8988T (cell line): ENCODE results near the gene ADGRV1.
"Not testable (repeated sequence)": the region's sequence is repeated elsewhere in the genome, so short reads cannot be mapped to it uniquely, and the experiment has no call there.

Experiments used
- DNase-seq: peaks from one replicate; pipeline ENCODE4 v3.0.0; 2011

ADGRV1 gene

DNA sequence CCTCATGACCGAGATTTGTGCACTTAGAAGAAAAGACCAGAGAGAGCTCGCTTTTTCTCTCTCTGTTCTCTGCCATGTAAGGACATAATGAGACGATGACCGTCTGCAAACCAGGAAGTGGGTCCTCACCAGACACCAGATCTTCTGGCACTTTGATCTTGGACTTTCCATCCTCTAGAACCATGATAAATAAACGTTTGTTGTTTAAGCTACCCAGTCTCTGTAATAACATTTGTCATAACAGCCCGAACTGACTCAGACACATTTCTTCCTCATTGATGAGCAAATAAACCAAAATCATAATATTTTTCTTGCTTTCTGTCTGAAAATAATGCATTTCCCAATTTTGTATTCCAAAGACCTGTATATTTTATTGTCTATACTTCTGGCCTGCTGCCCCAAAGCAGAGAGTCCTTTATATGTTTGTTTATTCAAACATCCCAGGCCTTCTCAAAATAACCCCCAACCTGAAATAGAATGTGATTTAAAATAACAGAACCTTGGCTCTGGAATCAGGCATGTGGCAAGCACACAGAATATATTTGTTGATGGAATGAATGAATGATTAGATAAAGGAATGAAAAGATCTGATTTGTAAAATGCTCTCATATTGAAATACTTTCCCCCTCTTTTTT, 396.5 kb downstream of the ADGRV1 start:
- no peak for DNase-seq

- DNase-seq = no peak
Measured at GRCh38 chr5:90956511-90957097, 398.0 kb downstream of the ADGRV1 start.

DNA sequence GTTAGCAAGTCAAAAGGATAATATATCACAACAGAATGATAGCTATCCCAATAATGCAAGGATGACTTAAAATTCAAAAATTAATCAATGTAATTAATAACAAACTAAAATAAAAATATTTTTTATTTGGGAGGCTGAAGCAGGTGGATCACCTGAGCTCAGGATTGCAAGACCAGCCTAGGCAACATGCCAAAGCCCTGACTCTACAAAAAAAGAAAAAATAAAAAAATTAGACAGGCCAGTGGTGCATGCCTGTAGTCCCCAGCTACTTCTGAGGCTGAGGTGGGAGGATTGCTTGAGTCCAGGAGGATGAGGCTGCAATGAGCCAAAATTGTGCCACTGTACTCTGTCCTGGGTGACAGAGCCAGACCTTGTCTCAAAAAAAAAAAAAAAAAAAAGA, 399.3 kb downstream of the ADGRV1 start:
- no peak for DNase-seq

DNA sequence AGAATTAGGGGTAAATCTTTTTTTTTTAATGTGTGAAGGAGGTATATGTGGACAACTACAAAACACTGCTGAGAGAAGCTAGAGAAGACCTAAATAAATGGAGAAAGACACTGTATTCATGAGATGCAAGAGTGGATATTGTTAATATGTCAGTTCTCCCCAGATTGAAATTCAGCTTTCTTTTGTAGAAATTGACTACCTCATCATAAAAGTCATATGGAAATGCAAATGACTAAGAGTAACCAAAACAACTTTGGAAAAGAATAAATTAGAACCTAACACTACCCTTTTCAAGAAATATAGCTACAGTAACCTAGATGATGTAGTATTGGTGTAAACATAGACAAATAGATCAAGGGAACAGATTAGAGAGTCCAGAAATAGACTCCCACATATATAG, 400.7 kb downstream of the ADGRV1 start:
- no peak for DNase-seq

- no peak for DNase-seq
Measured at GRCh38 chr5:90962481-90962880, 403.9 kb downstream of the ADGRV1 start.

- no peak for DNase-seq
Measured at GRCh38 chr5:90965110-90965685, 406.6 kb downstream of the ADGRV1 start.

DNA sequence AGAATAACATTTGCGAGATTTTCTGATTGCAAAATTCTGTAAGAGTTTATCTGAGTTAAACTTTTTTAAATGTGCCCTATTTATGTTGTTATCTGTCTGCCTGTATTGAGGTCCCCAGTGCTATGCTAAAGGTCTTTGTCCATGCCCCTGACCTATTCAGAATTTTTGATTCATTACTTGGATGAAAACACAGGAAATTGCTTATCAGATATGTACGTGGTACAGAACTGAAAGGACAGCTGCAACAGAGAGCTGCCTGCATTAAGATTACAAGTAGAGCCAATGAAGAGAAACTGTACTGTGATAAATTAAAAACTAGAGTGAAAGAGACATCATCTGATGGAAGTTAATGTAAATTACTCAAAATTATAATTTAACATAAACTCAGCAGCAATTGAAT, 408.8 kb downstream of the ADGRV1 start:
- DNase-seq = no peak

DNA sequence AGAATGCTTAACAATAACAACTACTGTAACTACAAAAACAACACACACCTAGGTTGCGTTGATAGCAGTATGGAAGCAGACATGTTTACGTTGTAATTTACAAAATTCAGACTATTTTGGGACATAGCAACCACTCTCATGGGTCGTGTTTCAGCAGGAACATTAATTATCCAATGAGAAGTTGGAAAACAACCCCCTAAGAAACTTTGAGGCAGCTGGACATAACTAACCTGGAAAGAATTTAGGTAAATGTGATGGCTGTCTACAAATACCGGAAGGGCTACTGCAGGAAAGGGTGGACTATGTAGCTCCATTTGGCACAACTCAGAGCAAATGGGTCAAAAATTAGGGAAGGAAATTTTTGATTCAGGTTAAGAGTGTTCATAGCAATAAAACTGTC, 409.3 kb downstream of the ADGRV1 start:
- no peak for DNase-seq

GRCh38 chr5:90968319-90968718, 409.7 kb downstream of the ADGRV1 start:
- DNase-seq = no peak

GRCh38 chr5:90969945-90970344, 411.3 kb downstream of the ADGRV1 start:
- DNase-seq = not testable (repeated sequence)

GRCh38 chr5:90981177-90981576, 422.6 kb downstream of the ADGRV1 start:
- no peak for DNase-seq

DNA sequence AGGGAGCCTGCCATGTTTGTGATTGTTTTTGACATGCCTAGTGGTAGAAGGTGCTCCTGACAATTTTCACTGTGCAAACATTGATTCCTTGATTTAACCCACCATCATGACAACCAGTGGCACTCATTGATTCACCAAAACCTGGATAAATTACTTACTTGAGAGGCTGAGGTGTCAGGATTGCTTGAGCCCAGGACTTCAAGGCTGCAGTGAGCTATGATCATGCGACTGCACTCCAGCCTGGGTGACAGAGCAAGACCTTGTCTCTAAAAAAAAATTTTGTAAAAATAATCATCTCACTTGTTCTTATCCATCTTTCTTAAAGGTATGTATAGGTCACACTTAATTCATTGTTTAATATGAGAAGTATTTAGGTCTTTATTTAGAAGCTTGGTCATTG, 423.2 kb downstream of the ADGRV1 start:
- DNase-seq = no peak

GRCh38 chr5:90982576-90982975, 424.0 kb downstream of the ADGRV1 start:
- DNase-seq = no peak

DNA sequence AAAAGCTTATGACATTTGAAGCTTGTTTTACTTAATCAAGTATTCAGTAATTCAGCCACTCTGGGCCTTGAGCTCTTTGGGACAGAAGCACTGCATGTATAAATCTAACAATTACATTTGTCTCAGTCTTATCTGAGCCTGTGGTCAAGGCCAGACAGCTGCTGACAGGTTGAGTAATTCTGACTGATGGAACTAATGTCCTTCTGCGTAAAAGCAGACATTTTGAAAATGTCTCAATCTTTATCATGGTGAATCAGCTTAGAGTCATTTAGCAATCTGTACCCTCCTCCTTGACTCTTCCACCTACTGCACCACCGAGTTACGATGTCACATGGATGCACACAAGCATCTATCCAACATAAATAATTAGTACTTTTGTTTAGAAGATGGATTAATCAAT, 424.6 kb downstream of the ADGRV1 start:
- DNase-seq = no peak

GRCh38 chr5:90983711-90984124, 425.1 kb downstream of the ADGRV1 start:
- DNase-seq = no peak

DNA sequence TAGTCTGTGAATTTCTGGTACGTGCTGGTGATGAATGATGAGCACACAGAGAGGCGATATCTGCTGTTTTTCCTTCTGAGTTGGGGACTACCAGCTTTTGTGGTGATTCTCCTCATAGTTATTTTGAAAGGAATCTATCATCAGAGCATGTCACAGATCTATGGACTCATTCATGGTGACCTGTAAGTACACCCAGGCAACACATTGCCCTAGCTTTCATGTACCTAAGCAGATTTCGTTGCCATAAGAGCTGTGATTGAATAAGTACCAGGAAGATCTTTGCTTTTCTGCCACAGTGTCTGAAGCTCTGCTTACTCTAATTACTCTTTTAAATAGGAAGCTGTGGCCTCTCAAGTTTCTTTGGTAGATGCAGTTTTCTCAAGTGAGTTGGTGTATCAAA, 426.7 kb downstream of the ADGRV1 start:
- DNase-seq = no peak

- DNase-seq = no peak
Measured at GRCh38 chr5:90987726-90988125, 429.1 kb downstream of the ADGRV1 start.

GRCh38 chr5:90991201-90991600, 432.6 kb downstream of the ADGRV1 start:
- no peak for DNase-seq

- DNase-seq = no peak
Measured at GRCh38 chr5:90994796-90995195, 436.2 kb downstream of the ADGRV1 start.

DNA sequence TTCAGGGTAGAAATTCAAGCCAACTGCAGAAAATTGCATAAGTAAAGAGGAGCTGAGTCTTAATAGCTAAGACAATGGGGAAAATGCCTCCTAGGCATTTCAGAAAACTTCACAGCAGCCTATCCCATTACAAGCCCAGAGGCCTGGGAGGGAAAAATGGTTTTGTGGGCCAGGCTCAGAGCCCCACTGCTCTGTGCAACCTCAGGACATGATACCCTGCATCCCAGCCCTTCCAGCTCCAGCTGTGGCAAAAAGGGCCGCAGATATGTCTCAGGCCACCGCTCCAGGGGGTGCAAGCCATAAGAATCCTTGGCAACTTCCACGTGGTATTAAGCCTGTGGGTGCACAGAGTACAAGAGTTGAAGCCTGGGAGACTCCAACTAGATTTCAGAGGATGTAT, 437.5 kb downstream of the ADGRV1 start:
- DNase-seq = no peak

DNA sequence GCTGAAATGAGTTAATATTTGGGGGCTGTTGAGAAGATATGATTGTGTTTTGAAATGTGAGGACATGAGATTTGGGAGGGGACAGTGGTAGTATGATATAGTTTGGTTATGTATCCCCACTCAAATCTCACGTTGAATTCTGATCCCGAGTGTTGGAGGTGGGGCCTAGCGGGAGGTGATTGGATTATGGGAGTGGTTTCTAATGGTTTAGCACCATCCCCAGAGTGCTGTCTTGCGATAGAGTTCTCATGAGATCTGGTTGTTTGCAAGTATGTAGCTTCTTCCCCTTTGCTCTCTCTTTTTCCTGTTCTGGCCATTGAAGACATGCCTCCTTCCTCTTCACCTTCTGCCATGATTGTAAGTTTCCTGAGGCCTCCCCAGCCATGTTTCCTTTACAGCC, 438.5 kb downstream of the ADGRV1 start:
- DNase-seq = no peak

DNA sequence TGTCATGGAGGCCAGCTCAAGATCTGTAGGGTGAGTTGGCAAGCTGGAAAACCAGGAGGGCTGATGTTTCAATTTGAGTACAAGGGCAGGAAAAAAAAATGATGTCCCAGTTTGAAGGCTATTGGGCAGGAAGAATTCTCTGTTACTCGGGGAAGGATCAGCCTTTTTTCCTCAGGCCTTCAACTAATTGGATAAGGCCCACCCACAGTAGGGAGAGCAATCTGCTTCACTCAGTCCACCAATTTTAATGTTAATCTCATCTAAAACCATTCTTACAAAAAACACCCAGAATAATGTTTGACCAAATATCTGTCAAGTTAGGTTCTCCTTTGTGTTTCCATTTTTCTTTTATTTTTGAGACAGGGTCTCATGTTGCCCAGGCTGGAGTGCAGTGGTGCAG, 442.1 kb downstream of the ADGRV1 start:
- DNase-seq = no peak

DNA sequence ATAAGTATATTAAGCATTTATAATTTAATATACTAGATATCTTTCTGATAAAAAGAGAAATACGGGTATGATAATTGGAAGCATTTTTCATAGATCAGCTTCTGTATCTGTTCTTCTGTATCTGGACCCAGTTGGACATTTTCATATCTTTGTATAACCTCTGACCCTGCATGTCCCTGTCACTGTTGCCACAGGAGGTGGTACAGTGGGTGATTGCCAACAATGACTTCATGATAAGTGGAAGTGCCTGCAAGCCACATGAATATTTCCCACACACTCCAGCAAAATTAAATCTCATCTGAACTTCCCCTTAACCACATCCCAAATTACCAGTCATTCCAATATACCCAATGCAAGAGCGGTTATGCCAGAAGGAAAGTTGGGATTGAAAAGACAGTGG, 448.1 kb downstream of the ADGRV1 start:
- DNase-seq = no peak

DNA sequence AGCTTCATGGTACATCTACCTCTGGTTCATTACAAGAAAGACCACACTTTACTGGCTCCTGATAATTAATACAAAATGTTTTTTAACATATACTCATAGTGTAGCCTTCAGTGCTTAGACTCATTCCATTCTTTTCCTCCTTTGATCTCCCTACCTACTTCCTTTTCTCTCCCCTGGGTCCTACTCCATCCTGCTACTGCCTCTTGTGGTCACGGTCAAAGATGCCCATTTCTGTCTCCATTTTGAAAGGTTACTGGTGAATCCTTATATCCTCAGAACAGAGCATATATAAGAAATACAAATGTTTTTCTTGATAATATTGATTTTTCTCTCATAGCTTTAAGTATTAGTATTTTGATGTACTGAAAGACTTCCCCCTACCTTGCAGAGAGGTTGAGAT, 448.7 kb downstream of the ADGRV1 start:
- DNase-seq = no peak
